CMK (cell line): ENCODE results near the gene PMP22.
"Not testable (repeated sequence)": the region's sequence is repeated elsewhere in the genome, so short reads cannot be mapped to it uniquely, and the experiment has no call there.

Experiments used
- DNase-seq: peaks from one replicate; pipeline ENCODE4 v3.0.0-alpha.2; 2010; ENCODE audit warnings: low read depth

PMP22 gene

GRCh38 chr17:15255713-15256454, 9.2 kb downstream of the PMP22 start:
- no peak for DNase-seq

GRCh38 chr17:15250135-15250860, 14.8 kb downstream of the PMP22 start:
- no peak for DNase-seq

- DNase-seq, result no peak
These were observed 15.6 kb downstream of the PMP22 start for GRCh38 chr17:15249487-15249886.

- no peak for DNase-seq
These were observed 17.1 kb downstream of the PMP22 start for GRCh38 chr17:15247891-15248529.

- DNase-seq, result no peak
These were observed 20.1 kb downstream of the PMP22 start for GRCh38 chr17:15245054-15245453.

- DNase-seq, result no peak
These were observed 24.5 kb downstream of the PMP22 start for GRCh38 chr17:15240644-15241043.

GRCh38 chr17:15239491-15239890, 25.6 kb downstream of the PMP22 start:
- no peak for DNase-seq

- DNase-seq, result no peak
These were observed 26.3 kb downstream of the PMP22 start for GRCh38 chr17:15238676-15239422.

- DNase-seq, result no peak
These were observed 27.1 kb downstream of the PMP22 start for GRCh38 chr17:15238057-15238456.

GRCh38 chr17:15237106-15237425, 28.1 kb downstream of the PMP22 start:
- no peak for DNase-seq

- DNase-seq, result no peak
These were observed 28.6 kb downstream of the PMP22 start for GRCh38 chr17:15236281-15237105.

GRCh38 chr17:15233971-15234370, 31.2 kb downstream of the PMP22 start:
- DNase-seq, result no peak

- DNase-seq, result no peak
These were observed 31.9 kb downstream of the PMP22 start for GRCh38 chr17:15233022-15233805.

- no peak for DNase-seq
These were observed 32.6 kb downstream of the PMP22 start for GRCh38 chr17:15232517-15232915.

GRCh38 chr17:15231851-15232516, 33.1 kb downstream of the PMP22 start:
- no peak for DNase-seq

GRCh38 chr17:15230866-15231265, 34.3 kb downstream of the PMP22 start:
- no peak for DNase-seq

GRCh38 chr17:15221827-15222226, 43.3 kb downstream of the PMP22 start:
- not testable (repeated sequence) for DNase-seq

- no peak for DNase-seq
These were observed 44.3 kb downstream of the PMP22 start for GRCh38 chr17:15220785-15221184.

- no peak for DNase-seq
These were observed 48.6 kb downstream of the PMP22 start for GRCh38 chr17:15216481-15216880.

GRCh38 chr17:15213381-15214087, 51.6 kb downstream of the PMP22 start:
- no peak for DNase-seq
